IMR-90 (cell line): Measurements from ENCODE around the gene MAT2A.

Experiments
- BHLHE40 ChIP-seq: fragments of 150-350 bp; IDR thresholded peaks from 2 replicates; pipeline ENCODE4 v1.6.1; 2016; ENCODE audit warnings: mild to moderate bottlenecking, low read depth, low read length
- CEBPB ChIP-seq: IDR thresholded peaks from 2 replicates; pipeline ENCODE4 v1.6.1; 2012; ENCODE audit warnings: low read depth, low read length, improper control_type of control experiment
- CHD1 ChIP-seq: IDR thresholded peaks from 2 replicates; pipeline ENCODE4 v1.6.1; 2012; ENCODE audit warnings: low read depth, low read length, improper control_type of control experiment
- CTCF ChIP-seq: conservative IDR thresholded peaks from 2 replicates; pipeline ENCODE4 v1.5.1; 2012; ENCODE audit warnings: mild to moderate bottlenecking, low read depth, low read length, improper control_type of control experiment
- ELK1 ChIP-seq: fragments of 150-350 bp; IDR thresholded peaks from 2 replicates; pipeline ENCODE4 v1.6.1; 2016; ENCODE audit warnings: low read depth, mild to moderate bottlenecking, low read length, moderate library complexity, borderline replicate concordance
- FOS ChIP-seq: fragments of 150-350 bp; IDR thresholded peaks from 2 replicates; pipeline ENCODE4 v1.6.1; 2016; ENCODE audit warnings: low read depth, low read length
- MAZ ChIP-seq: IDR thresholded peaks from 2 replicates; pipeline ENCODE4 v1.6.1; 2012; ENCODE audit warnings: low read depth, mild to moderate bottlenecking, low read length, improper control_type of control experiment, moderate library complexity, borderline replicate concordance
- MXI1 ChIP-seq: IDR thresholded peaks from 2 replicates; pipeline ENCODE4 v1.6.1; 2012; ENCODE audit warnings: low read depth, mild to moderate bottlenecking, low read length, moderate library complexity, borderline replicate concordance
- NFE2L2 ChIP-seq: fragments of 150-350 bp; IDR thresholded peaks from 2 replicates; pipeline ENCODE4 v1.6.1; 2016; ENCODE audit warnings: low read depth, mild to moderate bottlenecking, low read length
- POLR2A ChIP-seq: IDR thresholded peaks from 2 replicates; pipeline ENCODE4 v1.6.1; 2012; ENCODE audit warnings: mild to moderate bottlenecking, low read depth, low read length
- RAD21 ChIP-seq: IDR thresholded peaks from 2 replicates; pipeline ENCODE4 v1.6.1; 2012; ENCODE audit warnings: low read length, improper control_type of control experiment
- RCOR1 ChIP-seq: IDR thresholded peaks from 2 replicates; pipeline ENCODE4 v1.6.1; 2012; ENCODE audit warnings: mild to moderate bottlenecking, low read length, improper control_type of control experiment; ENCODE audit not compliant: insufficient replicate concordance
- SMC3 ChIP-seq: fragments of 150-350 bp; IDR thresholded peaks from 2 replicates; pipeline ENCODE4 v1.6.1; 2016; ENCODE audit warnings: low read depth, mild to moderate bottlenecking, antibody characterized with exemption, low read length, moderate library complexity
- USF2 ChIP-seq: fragments of 150-350 bp; IDR thresholded peaks from 2 replicates; pipeline ENCODE4 v1.6.1; 2017; ENCODE audit warnings: mild to moderate bottlenecking, antibody characterized with exemption, low read length, low read depth

- TF ChIP-seq CTCF = no peak
- no peak for TF ChIP-seq ELK1
- no peak for TF ChIP-seq POLR2A
- TF ChIP-seq CEBPB = no peak
- no peak for TF ChIP-seq SMC3
- TF ChIP-seq FOS = no peak
- TF ChIP-seq USF2 = no peak
- TF ChIP-seq MAZ = peak; percentile 34; the same call in 1 of the 2 replicates
- TF ChIP-seq RAD21 = no peak
- no peak for TF ChIP-seq CHD1
- no peak for TF ChIP-seq NFE2L2
- no peak for TF ChIP-seq RCOR1
- TF ChIP-seq BHLHE40 = no peak
- TF ChIP-seq MXI1 = no peak
Observed at GRCh38 chr2:85584354-85584856, 45.4 kb downstream of the MAT2A start, which contains the start of gene VAMP5.
